HG03432 (cell line): ENCODE measurements around the gene FOLR3.
"Not testable (repeated sequence)": the region's sequence is repeated elsewhere in the genome, so short reads cannot be mapped to it uniquely, and the experiment has no call there.

Experiments used
- ATAC-seq: cut with Tn5 transposase; IDR thresholded peaks from one replicate; pipeline ENCODE4 v1.9.1; 2021; ENCODE audit warnings: mild to moderate bottlenecking, moderate library complexity; ENCODE audit not compliant: unreplicated experiment

Gene FOLR3

DNA sequence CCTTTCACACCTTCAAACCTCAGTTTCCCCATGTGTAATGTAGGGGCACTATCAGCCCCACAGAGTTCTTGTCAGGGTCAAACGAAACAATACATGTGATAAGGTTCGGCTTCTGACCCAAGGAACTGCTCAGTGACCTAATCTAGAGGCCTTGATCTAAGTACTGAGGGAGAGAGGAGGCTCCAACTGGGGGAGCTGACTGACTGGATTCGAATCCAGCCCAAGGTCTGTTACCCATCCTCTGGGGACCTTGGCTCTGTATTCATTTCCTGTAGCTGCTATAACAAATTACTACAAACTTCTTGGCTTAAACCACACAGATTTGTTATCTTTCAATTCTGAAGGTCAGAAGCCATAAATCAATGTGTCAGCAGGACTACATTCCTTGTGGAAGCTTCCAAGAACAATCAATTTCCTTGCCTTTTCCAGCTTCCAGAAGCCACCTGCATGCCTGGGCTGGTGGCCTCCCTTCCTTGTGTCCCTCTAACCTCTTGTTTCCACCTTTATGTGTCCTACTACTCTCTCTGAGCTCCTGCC, 12.3 kb upstream of the FOLR3 start:
- ATAC-seq = no peak

DNA sequence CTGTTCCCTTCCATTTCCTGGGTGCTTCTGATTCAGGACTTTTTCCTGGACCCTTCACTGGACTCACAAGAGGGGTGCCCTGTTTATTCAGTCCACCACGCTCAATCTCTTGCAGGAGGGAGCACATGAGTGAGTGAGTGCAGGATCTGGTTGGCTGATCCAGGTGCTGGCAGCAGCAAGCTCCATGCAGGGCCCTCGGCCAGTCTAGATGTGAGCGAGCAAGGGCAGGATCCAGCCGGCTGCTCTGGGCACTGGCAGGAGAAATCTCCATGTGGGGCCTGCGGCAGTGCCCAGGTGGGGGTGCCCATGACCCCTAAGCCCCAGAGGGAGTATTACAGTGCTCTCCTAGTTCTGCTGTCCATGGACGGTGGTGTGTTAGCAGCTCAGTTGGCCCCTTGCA, 11.5 kb upstream of the FOLR3 start:
- ATAC-seq = no peak

DNA sequence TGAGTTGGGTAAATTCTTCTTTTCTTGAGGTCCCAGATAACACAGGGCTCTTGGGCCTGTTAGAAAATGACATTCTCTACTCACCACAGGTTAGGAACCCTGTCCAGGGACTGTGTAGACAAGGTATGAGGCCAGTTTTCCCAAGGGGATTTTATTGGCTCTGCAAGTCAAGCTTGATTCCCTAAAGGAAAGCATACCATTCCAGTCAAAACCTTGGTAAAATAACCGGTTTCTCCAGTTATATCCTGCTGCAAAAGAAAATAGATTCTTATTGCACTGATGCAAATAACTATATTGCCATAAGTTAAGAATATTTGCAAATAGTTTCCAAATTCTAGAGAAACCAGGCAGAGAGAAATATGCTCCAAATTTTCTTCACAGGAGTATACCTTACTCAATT, 9.6 kb upstream of the FOLR3 start:
- ATAC-seq = no peak

DNA sequence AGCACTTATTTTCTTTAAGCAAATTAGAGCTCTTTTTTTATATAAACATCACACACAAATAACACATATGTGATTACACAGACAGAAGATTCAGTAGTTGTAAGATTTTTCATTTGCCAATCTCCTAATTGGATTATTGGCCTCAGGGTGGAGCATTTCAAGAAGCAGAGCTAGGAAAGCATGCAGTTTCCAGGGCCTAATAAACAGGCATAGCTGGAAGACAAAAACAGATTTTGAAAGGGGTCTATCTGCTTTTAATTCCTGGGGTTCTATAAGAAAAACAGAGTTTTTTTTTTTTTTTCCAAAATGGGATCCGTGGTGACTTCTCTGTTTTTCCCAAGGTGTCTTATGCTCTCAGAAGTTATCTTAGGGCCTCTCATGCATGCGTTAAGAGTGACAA, 7.6 kb upstream of the FOLR3 start:
- no peak for ATAC-seq

DNA sequence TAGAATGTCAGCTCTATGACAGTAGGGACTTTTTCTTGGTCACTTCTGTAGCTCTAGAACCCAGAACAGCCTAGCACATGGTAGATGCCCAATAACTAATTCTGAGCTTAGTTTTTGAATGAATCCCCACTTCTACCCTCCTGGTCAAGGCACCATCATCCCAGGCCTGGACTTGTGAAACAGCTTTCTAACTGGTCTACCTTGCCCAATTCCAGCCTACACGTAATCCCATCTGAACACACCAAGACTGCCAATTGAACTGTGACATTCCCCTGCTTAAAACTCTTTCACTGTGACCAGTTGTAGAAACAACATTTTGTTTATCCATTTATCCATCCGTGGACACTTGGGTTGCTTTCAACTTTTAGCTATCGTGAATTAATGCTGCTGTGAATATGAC, 6.1 kb upstream of the FOLR3 start:
- ATAC-seq = no peak

DNA sequence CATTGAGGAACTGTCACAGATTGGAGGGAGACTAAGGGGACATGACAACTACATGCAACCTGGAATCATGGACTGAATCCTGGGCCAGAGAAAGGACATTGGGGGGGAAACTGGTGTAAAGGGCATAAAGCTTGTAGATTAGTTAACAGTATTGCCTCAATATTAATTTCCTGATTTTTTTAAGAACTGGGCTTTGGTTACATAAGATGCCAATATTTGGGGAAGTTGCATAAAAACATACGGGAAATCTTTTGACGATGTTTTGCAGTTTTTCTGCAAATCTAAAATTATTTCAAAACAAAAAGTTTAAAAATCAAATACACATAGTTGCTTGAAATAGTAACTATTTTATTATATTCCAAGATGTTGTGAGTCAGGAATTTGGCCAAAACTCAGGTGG, 2.9 kb upstream of the FOLR3 start:
- no peak for ATAC-seq

DNA sequence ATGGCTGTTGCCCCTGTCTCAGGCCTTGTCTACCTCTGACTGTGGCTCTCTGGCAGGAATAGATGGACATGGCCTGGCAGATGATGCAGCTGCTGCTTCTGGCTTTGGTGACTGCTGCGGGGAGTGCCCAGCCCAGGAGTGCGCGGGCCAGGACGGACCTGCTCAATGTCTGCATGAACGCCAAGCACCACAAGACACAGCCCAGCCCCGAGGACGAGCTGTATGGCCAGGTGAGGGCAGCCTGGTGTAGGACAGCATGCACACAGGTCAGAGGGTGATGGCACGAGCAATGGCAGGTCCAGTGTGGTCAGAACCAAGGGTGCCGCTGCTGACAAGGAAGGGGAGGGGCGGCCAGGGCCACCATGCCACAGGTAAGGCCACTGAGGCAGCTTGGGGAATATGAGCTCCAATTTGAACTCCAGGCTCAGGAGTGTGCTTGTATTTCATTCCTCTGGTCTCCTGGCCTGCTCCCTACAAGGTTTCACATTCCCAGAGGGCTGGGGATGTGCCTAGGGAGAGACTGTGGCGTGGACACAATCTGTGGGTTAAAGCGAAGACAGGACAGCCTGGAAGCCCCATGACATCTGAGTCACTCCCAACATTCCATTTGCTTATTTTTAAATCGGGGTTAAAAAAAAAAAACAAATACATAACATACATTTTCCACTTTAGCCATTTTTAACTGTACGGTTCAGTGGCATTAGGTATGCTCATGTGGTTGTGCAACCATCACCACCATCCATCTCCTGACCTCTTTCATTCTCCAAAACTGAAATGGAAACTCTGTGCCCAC, 562 bp downstream of the FOLR3 start:
- ATAC-seq = no peak

DNA sequence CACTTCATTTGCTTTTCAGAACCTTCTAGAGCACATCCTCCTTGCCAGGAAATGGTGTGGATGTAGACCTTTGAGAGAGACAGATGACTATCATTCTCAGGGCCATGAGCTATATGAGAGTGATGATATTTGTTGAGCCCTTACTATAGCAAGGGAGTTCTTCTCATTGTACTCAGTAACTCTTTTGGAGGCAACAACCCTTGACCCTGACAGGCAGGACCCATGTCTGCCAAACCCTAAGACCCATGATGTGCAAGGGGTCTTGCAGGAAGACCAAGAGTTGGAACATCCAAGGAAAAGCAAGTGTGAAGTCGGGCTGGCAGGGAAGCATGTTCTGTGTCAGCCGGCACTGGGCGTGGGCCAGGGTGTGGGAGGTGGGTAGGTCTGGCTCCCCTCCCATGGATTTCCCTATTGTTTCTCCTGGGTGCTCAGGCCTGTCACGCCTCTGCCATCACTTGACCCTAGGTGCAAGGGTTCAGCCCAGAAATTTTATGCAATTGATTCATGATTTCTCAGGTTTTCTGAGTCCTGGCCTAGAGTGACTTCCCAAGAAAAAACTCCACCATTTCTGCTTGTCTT, 1.2 kb downstream of the FOLR3 start:
- ATAC-seq = no peak

DNA sequence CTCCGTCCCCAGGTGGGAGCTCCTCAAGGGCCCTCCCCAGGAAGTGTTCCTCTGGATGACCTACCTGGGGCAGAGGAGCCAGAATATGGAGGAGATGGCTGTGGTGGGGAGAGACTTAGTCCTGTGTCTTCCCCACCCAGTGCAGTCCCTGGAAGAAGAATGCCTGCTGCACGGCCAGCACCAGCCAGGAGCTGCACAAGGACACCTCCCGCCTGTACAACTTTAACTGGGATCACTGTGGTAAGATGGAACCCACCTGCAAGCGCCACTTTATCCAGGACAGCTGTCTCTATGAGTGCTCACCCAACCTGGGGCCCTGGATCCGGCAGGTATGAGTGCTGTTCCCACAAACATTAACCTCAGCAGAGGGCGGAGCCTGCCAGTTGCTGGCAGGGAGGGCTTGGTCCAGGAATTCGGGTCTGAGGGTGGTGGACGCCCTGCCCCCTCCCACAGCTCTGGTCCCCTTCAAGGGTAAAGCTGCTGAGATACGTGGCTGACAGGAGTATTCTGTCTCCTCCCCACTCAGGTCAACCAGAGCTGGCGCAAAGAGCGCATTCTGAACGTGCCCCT, 3.4 kb downstream of the FOLR3 start:
- no peak for ATAC-seq

DNA sequence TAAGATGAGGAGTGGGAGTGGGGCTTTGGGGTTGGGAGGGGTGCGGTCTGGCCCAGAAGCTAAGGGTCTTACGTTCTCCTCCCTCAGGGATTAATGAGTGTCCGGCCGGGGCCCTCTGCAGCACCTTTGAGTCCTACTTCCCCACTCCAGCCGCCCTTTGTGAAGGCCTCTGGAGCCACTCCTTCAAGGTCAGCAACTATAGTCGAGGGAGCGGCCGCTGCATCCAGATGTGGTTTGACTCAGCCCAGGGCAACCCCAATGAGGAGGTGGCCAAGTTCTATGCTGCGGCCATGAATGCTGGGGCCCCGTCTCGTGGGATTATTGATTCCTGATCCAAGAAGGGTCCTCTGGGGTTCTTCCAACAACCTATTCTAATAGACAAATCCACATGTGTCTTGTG, 4.0 kb downstream of the FOLR3 start:
- no peak for ATAC-seq

DNA sequence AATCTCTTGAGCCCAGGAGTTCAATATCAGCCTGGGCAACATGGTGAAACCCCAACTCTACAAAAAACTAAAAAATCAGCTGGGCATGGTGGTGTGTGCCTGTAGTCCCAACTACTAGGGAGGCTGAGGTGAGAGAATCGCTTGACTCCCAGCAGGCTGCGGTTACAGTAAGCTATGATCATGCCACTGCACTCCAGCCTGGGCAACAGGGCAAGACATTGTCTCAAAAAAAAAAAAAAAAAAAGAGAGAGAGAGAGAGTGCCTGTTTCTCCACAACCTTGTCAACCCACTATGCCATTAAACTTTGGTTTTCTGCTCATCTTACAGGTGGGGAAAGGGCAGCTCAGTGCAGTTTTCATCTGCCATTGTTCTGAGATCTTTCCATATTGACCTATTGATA, 5.1 kb downstream of the FOLR3 start:
- ATAC-seq = no peak

DNA sequence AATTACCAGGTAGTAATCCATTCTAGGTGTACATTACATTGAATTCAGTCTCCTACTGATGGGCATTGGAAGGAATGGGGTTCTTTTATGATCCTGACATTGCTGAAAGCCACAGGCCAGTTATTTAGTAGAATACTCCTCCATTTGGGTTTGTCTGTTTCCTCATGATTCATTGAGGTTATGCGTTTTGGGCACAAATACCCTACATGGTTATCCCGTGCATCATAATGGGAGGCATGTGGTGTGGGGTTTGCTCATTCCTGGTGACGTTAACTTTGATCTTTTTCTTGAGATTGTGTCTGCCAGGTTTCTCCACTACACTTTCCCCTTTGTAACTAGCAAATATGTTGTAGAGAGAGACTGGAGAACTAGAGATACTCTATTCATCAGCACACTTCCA, 5.5 kb downstream of the FOLR3 start:
- no peak for ATAC-seq

DNA sequence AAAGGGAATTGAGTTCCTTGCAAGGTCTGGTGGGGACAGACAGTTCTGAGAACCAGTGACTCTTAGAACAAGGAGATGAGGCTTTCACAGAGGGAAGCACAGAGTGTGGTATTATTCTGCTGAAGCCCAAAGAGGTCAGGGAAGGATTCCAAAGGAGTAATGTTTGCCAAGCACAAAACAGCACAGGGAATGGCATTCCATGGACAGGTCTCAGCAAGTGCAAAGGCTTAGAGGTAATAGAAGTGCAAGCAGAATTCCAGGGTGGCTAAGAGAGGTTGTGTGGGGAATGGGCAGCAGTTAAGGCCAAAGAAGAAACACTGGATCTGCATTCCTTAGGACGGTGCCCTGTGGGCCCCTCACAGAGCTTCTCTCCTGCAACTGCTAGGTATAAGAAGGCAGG, 6.6 kb downstream of the FOLR3 start:
- not testable (repeated sequence) for ATAC-seq

DNA sequence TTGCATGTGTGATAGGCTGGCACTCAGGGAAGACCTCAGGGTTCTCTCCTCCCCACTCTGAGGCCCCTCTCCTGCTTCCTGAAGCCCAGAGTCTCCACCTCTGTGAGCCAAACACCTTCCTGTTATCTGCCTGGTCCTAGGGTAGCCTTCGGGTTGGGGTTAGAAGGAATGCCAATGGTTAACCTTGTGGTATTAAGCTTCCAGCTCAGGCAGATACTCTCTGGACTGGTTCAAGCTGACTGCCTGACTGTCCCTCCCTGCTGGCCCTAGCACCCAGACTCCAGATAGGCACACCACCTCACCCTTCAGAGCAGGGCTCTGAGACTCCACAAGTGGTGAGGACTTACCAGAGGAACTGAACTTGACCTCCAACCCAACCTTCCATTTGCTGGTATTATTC, 7.0 kb downstream of the FOLR3 start:
- ATAC-seq = not testable (repeated sequence)

DNA sequence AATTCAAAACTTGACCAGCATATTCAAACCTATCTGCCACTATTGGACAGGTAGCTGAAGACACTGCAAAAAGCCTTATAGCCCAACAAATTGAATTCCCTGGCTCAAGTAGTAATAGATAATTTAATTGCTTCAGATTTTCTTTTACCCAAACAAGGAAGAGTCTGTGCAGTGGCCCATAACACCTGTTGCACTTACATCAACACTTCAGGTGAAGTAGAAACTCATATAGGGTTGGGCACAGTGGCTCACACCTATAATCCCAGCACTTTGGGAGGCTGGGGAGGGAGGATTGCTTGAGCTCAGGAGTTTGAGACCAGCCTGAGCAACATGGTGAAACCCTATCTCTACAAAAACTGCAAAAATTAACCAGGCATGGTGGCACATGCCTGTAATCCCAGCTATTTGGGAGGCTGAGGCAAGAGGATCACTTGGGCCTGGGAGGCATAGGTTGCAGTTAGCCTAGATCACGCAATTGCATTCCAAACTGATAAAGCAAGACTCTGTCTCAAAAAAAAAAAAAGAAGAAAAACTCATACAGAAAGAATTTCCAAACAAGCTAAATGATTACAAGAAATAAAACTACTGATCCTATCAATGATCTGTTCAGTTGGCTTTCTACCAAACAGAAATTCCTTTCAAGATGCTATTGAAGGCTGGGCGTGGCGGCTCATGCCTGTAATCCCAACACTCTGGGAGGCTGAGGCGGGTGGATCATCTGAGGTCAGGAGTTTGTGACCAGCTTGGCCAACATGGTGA, 9.5 kb downstream of the FOLR3 start:
- ATAC-seq = no peak

DNA sequence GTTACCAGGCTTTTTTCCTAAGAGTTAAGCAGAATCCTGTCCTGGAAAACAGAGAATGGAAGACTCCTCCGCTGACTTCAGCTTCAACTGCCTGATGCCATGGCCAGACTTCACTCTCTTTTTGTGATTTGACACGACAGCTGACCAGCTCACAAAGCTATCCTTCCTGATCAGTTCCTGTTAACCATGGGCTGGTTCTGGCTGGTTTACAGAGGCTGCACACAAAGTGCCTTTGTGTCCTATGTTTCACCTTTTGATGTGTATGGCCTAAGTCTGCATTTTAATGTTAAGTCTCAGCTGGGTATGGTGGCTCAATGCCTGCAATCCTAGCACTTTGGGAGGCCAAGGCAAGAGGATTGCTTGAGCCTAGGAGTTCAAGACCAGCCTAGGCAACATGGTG, 11.1 kb downstream of the FOLR3 start:
- no peak for ATAC-seq

DNA sequence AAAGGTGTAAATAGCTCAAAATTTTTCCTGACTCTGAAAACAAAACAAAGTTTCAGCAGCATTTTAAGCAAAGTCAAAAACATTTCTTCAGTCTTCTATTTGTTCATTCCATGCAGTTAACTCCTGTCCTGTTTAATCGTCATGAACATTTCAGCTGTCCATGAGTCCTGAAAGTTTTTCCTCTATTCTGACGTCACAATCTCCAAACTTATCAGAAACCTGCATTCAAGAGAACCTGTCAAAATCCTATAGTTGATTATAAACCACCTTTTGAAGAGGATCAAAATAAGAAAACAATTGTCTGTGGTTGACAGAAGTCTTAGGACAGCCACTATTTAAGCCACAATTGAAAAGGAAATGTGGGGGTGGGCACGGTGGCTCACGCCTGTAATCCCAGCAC, 15.4 kb downstream of the FOLR3 start:
- no peak for ATAC-seq

DNA sequence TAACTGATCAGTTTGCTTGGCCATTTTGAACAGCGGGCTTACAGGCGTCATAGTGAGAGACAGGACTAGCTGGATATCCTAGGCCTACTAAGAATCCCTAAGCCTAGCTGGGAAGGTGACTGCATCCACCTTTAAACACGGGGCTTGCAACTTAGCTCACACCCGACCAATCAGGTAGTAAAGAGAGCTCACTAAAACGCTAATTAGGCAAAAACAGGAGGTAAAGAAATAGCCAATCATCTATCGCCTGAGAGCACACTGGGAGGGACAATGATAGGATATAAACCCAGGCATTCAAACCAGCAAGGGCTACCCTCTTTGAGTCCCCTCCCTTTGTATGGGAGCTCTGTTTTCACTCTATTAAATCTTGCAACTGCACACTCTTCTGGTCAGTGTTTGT, 18.3 kb downstream of the FOLR3 start:
- not testable (repeated sequence) for ATAC-seq

DNA sequence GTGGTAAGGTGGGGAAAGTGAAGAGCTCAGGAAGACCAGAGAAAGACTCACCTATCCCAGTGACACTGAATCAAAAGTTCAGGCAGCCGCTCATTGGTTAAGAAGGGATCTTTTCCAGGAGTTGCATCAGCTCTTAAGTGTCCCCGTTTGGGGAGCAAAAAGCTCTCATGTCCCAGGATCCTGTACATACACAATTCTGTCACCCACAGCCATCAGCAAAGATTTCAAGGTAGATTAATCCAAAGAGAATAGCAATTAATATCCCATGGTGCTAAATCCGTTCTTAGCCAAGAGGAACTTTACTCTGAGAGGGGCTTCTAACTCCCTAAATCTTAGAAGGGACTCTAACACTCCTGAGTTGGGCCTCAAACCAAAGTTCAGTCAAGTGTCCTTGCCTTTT, 19.3 kb downstream of the FOLR3 start:
- ATAC-seq = no peak

DNA sequence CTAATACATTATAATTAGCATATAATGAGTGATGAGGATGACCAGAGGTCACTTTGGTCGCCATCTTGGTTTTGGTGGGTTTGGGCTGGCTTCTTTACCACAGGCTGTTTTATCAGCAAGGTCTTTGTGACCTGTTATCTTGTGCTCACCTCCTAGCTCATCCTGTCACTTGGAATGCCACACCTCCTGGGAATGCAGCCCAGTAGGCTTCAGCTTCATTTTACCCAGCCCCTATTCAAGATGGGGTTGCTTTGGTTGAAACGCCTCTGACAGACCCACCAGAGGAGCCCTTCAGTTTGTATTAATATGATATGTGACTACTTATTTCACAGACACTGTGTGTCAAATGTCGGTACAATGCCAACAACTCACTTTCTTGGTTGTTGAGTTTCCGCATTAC, 20.2 kb downstream of the FOLR3 start:
- ATAC-seq = no peak

DNA sequence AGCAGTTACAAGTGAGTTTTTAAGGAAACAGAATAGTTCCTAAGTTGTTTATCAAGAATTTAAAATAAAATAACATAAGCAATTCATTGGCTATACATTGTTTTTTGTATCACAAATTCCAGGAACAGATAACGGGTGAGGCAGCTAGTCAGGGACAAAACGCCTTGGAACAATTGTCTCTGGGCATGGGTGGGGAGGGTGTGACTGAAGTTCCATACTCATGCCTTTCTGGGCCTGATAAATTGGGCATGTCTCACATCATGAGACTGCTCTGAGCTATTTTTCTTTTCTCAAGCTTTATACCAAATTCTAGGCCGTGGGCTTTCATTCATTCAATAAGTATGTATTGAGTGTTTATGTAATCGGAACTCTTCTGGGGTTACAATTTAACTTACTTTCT, 21.6 kb downstream of the FOLR3 start:
- no peak for ATAC-seq

DNA sequence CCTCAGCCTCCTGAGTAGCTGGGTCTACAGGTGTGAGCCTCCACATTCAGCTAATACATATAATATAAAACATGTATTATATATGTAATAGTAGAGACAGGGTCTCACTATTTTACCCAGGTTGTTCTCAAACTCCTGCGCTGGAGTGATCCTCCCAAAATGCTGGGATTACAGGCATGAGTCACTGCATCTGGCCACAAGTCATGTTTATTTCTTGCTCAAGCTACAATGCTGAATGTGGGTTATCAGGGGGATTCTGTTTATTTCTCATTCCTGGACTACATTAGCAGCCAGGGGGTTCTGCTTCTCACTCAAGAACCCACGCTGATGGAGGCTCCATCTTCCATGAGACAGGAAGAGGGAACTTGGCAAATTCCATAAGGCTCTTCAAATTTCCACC, 24.8 kb downstream of the FOLR3 start:
- ATAC-seq = no peak
